Activated T-helper 1 cell treated with anti-CD3 and anti-CD28 coated beads, Interleukin-2, amount 50 U/mL, for 16 hours (primary cell): ENCODE measurements around the gene ZNF672.

Experiments used
- DNase-seq, 2 donors: peaks; one replicate each; pipeline ENCODE4 v3.0.0-alpha.2; 2020; ENCODE audit warnings: low read depth in 1 of 2, low spot score in 1 of 2

Gene ZNF672

GRCh38 chr1:248831842-248832241, 6.2 kb upstream of the ZNF672 start:
- no peak for DNase-seq

- no peak for DNase-seq
Measured at GRCh38 chr1:248834343-248834940, 3.6 kb upstream of the ZNF672 start.

- no peak for DNase-seq
Measured at GRCh38 chr1:248837045-248837780, 811 bp upstream of the ZNF672 start.

- peak; percentile 67 to 75 for DNase-seq
Measured at GRCh38 chr1:248838357-248839167, 538 bp downstream of the ZNF672 start.

GRCh38 chr1:248839168-248839555, 1.1 kb downstream of the ZNF672 start:
- no peak for DNase-seq

GRCh38 chr1:248840946-248841345, 2.9 kb downstream of the ZNF672 start:
- DNase-seq: no peak

- DNase-seq: no peak
Measured at GRCh38 chr1:248841702-248842395, 3.8 kb downstream of the ZNF672 start.

- no peak for DNase-seq
Measured at GRCh38 chr1:248842781-248843331, 4.8 kb downstream of the ZNF672 start.

GRCh38 chr1:248843687-248844086, 5.7 kb downstream of the ZNF672 start:
- no peak for DNase-seq

- DNase-seq: no peak
Measured at GRCh38 chr1:248844526-248844925, 6.5 kb downstream of the ZNF672 start.

- no peak for DNase-seq
Measured at GRCh38 chr1:248847181-248847955, 9.3 kb downstream of the ZNF672 start.

- no peak for DNase-seq
Measured at GRCh38 chr1:248847956-248848561, 10.0 kb downstream of the ZNF672 start.

GRCh38 chr1:248848602-248849001, 10.6 kb downstream of the ZNF672 start:
- no peak for DNase-seq

- no peak for DNase-seq
Measured at GRCh38 chr1:248849152-248849551, 11.1 kb downstream of the ZNF672 start.

- no peak for DNase-seq
Measured at GRCh38 chr1:248849637-248850036, 11.6 kb downstream of the ZNF672 start.

GRCh38 chr1:248850124-248850523, 12.1 kb downstream of the ZNF672 start:
- DNase-seq: no peak

GRCh38 chr1:248850536-248851251, 12.7 kb downstream of the ZNF672 start:
- no peak for DNase-seq

- no peak for DNase-seq
Measured at GRCh38 chr1:248851390-248851789, 13.4 kb downstream of the ZNF672 start.
